ENCODE results near the gene PTCSC3.
A peak's percentile ranks its signal among the peaks of the same experiment; 100 is the strongest.

The PTCSC3 gene

GRCh38 chr14:36097356-36097755 lies 79.2 kb downstream of the PTCSC3 start:
- peaks cover 4% of the 10 kb centered on the region for H3K4me1 ChIP-seq (ENCODE audit: insufficient read depth, poor library complexity, severe bottlenecking)
- ATAC-seq (ENCODE audit: low read depth) = no peak

GRCh38 chr14:36096090-36096489 lies 80.4 kb downstream of the PTCSC3 start:
- H3K9me3 ChIP-seq (ENCODE audit: severe bottlenecking) = no peaks in the 10 kb centered on the region
- no peak for DNase-seq (ENCODE audit: low spot score)
- TF ChIP-seq CTCF (IDR thresholded peaks at IDR 0.05; ENCODE audit: poor library complexity, severe bottlenecking) = no peak

More at GRCh38 chr14:36097356-36097755, 79.2 kb downstream of the PTCSC3 start:
- DNase-seq (ENCODE audit: low spot score) = no peak
- Histone ChIP-seq H3K9me3 (ENCODE audit: severe bottlenecking) (no peaks in the 10 kb centered on the region), H3K36me3 (ENCODE audit: low read depth) (no peaks in the 10 kb centered on the region), H3K27ac (ENCODE audit: poor library complexity, severe bottlenecking) (no peak overlapping the region), H3K4me3 (ENCODE audit: severe bottlenecking) (no peak overlapping the region), H3K27me3 (ENCODE audit: insufficient read depth, poor library complexity, severe bottlenecking) (no peaks in the 10 kb centered on the region)
- no peak for TF ChIP-seq CTCF (IDR thresholded peaks at IDR 0.05; ENCODE audit: poor library complexity, severe bottlenecking)

GRCh38 chr14:36094963-36095362 lies 81.6 kb downstream of the PTCSC3 start:
- Histone ChIP-seq H3K36me3 (ENCODE audit: low read depth) (no peaks in the 10 kb centered on the region), H3K9me3 (ENCODE audit: severe bottlenecking) (no peaks in the 10 kb centered on the region), H3K27me3 (ENCODE audit: insufficient read depth, poor library complexity, severe bottlenecking) (no peaks in the 10 kb centered on the region), H3K27ac (ENCODE audit: poor library complexity, severe bottlenecking) (no peak overlapping the region), H3K4me3 (ENCODE audit: severe bottlenecking) (no peak overlapping the region), H3K4me1 (ENCODE audit: insufficient read depth, poor library complexity, severe bottlenecking) (peaks cover 14% of the 10 kb centered on the region)
- TF ChIP-seq CTCF (IDR thresholded peaks at IDR 0.05; ENCODE audit: poor library complexity, severe bottlenecking) = no peak
- no peak for DNase-seq (ENCODE audit: low spot score)
- no peak for ATAC-seq (ENCODE audit: low read depth)

More at GRCh38 chr14:36096090-36096489, 80.4 kb downstream of the PTCSC3 start:
- Histone ChIP-seq H3K36me3 (ENCODE audit: low read depth) (no peaks in the 10 kb centered on the region), H3K27ac (ENCODE audit: poor library complexity, severe bottlenecking) (no peak overlapping the region), H3K27me3 (ENCODE audit: insufficient read depth, poor library complexity, severe bottlenecking) (no peaks in the 10 kb centered on the region), H3K4me3 (ENCODE audit: severe bottlenecking) (no peak overlapping the region), H3K4me1 (ENCODE audit: insufficient read depth, poor library complexity, severe bottlenecking) (peaks cover 11% of the 10 kb centered on the region)
- ATAC-seq (ENCODE audit: low read depth) = peak; percentile 59

DNA sequence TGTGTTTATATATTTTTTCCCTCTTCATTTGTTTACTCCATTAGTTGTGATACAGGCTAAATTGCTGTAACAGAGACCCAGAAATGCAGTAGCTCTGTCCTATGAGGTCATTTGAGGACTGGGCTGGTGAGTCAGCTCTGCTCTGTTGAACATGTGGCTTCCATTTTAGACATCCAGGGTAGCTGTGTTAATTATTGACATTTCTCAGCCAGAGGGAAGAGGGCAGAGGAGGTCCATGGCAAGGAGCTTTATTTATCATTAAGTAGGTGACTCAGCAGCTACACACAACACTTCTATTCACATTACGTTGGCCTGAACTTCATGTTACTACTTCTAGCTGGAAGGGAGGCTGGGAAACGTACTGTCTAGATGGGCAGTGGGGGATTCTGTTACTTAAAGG lies 85.4 kb downstream of the PTCSC3 start:
- Histone ChIP-seq H3K4me3 (ENCODE audit: severe bottlenecking) (no peak overlapping the region), H3K9me3 (ENCODE audit: severe bottlenecking) (no peaks in the 10 kb centered on the region), H3K4me1 (ENCODE audit: insufficient read depth, poor library complexity, severe bottlenecking) (peaks cover 10% of the 10 kb centered on the region), H3K36me3 (ENCODE audit: low read depth) (no peaks in the 10 kb centered on the region), H3K27ac (ENCODE audit: poor library complexity, severe bottlenecking) (no peak overlapping the region), H3K27me3 (ENCODE audit: insufficient read depth, poor library complexity, severe bottlenecking) (no peaks in the 10 kb centered on the region)
- ATAC-seq (ENCODE audit: low read depth) = peak; percentile 98
- peak; percentile 36 for TF ChIP-seq CTCF (IDR thresholded peaks at IDR 0.05; ENCODE audit: poor library complexity, severe bottlenecking)
- no peak for DNase-seq (ENCODE audit: low spot score)

DNA sequence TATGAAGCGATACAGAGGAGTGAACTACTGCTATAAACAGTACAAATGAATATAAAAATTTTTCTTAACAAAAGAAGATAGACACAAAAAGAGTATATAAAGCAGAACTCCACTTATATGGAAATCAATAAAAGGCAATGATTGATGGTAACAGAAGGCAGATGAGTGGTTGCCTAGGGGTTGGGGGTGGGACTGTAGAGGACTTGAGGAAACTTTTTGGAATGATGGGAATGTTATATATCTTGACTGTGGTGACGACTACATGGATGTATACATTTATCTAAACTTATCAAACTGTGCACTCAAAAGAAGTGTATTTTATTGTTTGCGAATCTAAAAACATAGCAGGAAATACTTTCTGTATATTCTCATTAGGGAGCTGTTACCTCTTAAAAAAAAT lies 89.1 kb downstream of the PTCSC3 start:
- DNase-seq (ENCODE audit: low spot score) = no peak
- Histone ChIP-seq H3K27ac (ENCODE audit: poor library complexity, severe bottlenecking) (no peak overlapping the region), H3K4me1 (ENCODE audit: insufficient read depth, poor library complexity, severe bottlenecking) (peaks cover 10% of the 10 kb centered on the region), H3K9me3 (ENCODE audit: severe bottlenecking) (no peaks in the 10 kb centered on the region), H3K36me3 (ENCODE audit: low read depth) (no peaks in the 10 kb centered on the region), H3K27me3 (ENCODE audit: insufficient read depth, poor library complexity, severe bottlenecking) (no peaks in the 10 kb centered on the region), H3K4me3 (ENCODE audit: severe bottlenecking) (no peak overlapping the region)
- no peak for TF ChIP-seq CTCF (IDR thresholded peaks at IDR 0.05; ENCODE audit: poor library complexity, severe bottlenecking)
- ATAC-seq (ENCODE audit: low read depth) = no peak

All from RWPE2 (cell line).